ENCODE data around the gene WDR90.

DNA sequence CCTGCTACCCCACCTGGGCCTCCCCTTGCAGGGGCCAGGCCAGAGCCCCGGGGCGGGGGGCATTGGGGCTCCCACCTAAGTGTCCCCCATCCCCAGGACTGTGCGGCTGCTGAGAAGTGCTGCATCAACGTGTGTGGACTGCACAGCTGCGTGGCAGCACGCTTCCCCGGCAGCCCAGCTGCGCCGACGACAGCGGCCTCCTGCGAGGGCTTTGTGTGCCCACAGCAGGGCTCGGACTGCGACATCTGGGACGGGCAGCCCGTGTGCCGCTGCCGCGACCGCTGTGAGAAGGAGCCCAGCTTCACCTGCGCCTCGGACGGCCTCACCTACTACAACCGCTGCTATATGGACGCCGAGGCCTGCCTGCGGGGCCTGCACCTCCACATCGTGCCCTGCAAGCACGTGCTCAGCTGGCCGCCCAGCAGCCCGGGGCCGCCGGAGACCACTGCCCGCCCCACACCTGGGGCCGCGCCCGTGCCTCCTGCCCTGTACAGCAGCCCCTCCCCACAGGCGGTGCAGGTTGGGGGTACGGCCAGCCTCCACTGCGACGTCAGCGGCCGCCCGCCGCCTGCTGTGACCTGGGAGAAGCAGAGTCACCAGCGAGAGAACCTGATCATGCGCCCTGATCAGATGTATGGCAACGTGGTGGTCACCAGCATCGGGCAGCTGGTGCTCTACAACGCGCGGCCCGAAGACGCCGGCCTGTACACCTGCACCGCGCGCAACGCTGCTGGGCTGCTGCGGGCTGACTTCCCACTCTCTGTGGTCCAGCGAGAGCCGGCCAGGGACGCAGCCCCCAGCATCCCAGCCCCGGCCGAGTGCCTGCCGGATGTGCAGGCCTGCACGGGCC is 16.5 kb upstream of the WDR90 start:
- TF ChIP-seq CTCF (IDR thresholded peaks at IDR 0.05) (no peak), KDM5A (IDR thresholded peaks at IDR 0.05) (no peak), CHD4 (IDR thresholded peaks at IDR 0.05; ENCODE audit: borderline replicate concordance) (no peak), ZC3H11A (IDR thresholded peaks at IDR 0.05) (no peak), RCOR1 (IDR thresholded peaks at IDR 0.05; ENCODE audit: low read depth, low read length) (no peak), POLR2A (IDR thresholded peaks at IDR 0.05; ENCODE audit: low read length) (no peak), FOSL2 (IDR thresholded peaks at IDR 0.05) (no peak), FOSL2 (CRISPR knock-in tag; IDR thresholded peaks at IDR 0.05) (no peak), RFX5 (IDR thresholded peaks at IDR 0.05) (no peak), HDAC2 (IDR thresholded peaks at IDR 0.05) (no peak)
- TF ChIP-seq, protein P1, sequence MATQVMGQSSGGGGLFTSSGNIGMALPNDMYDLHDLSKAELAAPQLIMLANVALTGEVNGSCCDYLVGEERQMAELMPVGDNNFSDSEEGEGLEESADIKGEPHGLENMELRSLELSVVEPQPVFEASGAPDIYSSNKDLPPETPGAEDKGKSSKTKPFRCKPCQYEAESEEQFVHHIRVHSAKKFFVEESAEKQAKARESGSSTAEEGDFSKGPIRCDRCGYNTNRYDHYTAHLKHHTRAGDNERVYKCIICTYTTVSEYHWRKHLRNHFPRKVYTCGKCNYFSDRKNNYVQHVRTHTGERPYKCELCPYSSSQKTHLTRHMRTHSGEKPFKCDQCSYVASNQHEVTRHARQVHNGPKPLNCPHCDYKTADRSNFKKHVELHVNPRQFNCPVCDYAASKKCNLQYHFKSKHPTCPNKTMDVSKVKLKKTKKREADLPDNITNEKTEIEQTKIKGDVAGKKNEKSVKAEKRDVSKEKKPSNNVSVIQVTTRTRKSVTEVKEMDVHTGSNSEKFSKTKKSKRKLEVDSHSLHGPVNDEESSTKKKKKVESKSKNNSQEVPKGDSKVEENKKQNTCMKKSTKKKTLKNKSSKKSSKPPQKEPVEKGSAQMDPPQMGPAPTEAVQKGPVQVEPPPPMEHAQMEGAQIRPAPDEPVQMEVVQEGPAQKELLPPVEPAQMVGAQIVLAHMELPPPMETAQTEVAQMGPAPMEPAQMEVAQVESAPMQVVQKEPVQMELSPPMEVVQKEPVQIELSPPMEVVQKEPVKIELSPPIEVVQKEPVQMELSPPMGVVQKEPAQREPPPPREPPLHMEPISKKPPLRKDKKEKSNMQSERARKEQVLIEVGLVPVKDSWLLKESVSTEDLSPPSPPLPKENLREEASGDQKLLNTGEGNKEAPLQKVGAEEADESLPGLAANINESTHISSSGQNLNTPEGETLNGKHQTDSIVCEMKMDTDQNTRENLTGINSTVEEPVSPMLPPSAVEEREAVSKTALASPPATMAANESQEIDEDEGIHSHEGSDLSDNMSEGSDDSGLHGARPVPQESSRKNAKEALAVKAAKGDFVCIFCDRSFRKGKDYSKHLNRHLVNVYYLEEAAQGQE (IDR thresholded peaks at IDR 0.05) = no peak
